Liver (tissue), 3 donors: ENCODE measurements around the gene TMPRSS5.

Experiments
- EGR1 ChIP-seq, 2 donors: IDR thresholded peaks; 2 replicates each; pipeline ENCODE4 v1.6.1; 2016 to 2018; ENCODE audit warnings: antibody characterized with exemption in 2 of 2, low read depth in 2 of 2
- GABPA ChIP-seq, 2 donors: IDR thresholded peaks in 1 of 2; conservative IDR thresholded peaks in 1 of 2; 2 replicates each; pipeline ENCODE4 v1.6.1; 2016; ENCODE audit warnings: antibody characterized with exemption in 2 of 2, mild to moderate bottlenecking in 1 of 2, moderate library complexity in 1 of 2
- JUND ChIP-seq, 2 donors: IDR thresholded peaks; 2 replicates each; pipeline ENCODE4 v1.6.1; 2016; ENCODE audit warnings: antibody characterized with exemption in 2 of 2
- SP1 ChIP-seq: IDR thresholded peaks from 2 replicates; pipeline ENCODE4 v1.6.1; 2018; ENCODE audit warnings: antibody characterized with exemption, mild to moderate bottlenecking
- TF ChIP-seq, protein P1 (sequence below): fragments of 150-350 bp; IDR thresholded peaks from 2 replicates; pipeline ENCODE4 v1.5.1; 2017; ENCODE audit warnings: improper control_type of control experiment, low read depth, low read length; ENCODE audit not compliant: missing input control
- TF ChIP-seq, protein P2 (sequence below): IDR thresholded peaks from 2 replicates; pipeline ENCODE4 v1.6.1; 2016; ENCODE audit warnings: antibody characterized with exemption, mild to moderate bottlenecking
- TF ChIP-seq, protein P3 (sequence below): IDR thresholded peaks from 2 replicates; pipeline ENCODE4 v1.6.1; 2016; ENCODE audit warnings: antibody characterized with exemption
- TF ChIP-seq, protein P4 (sequence below): IDR thresholded peaks from 2 replicates; pipeline ENCODE4 v1.6.1; 2016; ENCODE audit warnings: antibody characterized with exemption
- donor health status: healthy.
- donor health status: healthy.

DNA sequence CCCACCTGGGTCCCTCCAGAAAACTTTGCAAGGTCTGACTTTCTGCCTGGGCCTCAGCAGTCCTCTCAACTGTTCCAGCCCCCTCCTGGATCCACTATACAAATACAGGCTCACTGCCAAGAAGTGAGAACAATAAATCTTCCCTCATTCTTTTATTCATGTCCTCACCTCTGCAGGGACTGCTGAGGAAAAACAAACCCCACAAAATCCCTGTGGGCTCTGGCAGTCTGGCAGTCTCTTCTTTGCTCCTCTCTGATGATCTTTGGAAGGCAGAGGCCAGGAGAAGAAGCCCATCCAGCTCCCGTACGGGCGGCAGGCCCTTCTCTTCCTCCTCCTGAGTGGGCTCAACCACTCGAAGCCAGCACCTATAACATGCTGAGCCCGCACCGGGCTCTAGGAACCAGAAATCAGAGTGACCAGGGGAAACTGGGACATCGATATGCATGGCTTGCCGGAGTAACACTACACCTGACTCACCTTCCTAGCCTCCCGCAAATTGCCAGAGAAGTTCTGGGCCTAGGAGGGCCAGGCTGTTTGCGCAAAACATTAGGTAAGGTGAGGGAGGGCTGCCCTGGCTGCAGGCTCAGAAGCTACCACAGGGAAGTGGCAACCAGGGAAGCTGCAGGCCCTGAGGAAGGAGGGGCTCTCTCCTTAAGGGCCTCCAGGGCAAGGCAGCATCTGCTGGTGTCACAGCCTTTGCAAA lies 24.2 kb downstream of the TMPRSS5 start:
- TF ChIP-seq, protein P1, sequence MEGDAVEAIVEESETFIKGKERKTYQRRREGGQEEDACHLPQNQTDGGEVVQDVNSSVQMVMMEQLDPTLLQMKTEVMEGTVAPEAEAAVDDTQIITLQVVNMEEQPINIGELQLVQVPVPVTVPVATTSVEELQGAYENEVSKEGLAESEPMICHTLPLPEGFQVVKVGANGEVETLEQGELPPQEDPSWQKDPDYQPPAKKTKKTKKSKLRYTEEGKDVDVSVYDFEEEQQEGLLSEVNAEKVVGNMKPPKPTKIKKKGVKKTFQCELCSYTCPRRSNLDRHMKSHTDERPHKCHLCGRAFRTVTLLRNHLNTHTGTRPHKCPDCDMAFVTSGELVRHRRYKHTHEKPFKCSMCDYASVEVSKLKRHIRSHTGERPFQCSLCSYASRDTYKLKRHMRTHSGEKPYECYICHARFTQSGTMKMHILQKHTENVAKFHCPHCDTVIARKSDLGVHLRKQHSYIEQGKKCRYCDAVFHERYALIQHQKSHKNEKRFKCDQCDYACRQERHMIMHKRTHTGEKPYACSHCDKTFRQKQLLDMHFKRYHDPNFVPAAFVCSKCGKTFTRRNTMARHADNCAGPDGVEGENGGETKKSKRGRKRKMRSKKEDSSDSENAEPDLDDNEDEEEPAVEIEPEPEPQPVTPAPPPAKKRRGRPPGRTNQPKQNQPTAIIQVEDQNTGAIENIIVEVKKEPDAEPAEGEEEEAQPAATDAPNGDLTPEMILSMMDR: no peak
- TF ChIP-seq SP1: no peak
- TF ChIP-seq, protein P2, sequence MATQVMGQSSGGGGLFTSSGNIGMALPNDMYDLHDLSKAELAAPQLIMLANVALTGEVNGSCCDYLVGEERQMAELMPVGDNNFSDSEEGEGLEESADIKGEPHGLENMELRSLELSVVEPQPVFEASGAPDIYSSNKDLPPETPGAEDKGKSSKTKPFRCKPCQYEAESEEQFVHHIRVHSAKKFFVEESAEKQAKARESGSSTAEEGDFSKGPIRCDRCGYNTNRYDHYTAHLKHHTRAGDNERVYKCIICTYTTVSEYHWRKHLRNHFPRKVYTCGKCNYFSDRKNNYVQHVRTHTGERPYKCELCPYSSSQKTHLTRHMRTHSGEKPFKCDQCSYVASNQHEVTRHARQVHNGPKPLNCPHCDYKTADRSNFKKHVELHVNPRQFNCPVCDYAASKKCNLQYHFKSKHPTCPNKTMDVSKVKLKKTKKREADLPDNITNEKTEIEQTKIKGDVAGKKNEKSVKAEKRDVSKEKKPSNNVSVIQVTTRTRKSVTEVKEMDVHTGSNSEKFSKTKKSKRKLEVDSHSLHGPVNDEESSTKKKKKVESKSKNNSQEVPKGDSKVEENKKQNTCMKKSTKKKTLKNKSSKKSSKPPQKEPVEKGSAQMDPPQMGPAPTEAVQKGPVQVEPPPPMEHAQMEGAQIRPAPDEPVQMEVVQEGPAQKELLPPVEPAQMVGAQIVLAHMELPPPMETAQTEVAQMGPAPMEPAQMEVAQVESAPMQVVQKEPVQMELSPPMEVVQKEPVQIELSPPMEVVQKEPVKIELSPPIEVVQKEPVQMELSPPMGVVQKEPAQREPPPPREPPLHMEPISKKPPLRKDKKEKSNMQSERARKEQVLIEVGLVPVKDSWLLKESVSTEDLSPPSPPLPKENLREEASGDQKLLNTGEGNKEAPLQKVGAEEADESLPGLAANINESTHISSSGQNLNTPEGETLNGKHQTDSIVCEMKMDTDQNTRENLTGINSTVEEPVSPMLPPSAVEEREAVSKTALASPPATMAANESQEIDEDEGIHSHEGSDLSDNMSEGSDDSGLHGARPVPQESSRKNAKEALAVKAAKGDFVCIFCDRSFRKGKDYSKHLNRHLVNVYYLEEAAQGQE: no peak
- no peak for TF ChIP-seq EGR1 (IDR thresholded peaks at IDR 0.05; ENCODE audit: low read depth in 2 of 2)
- TF ChIP-seq, protein P3, sequence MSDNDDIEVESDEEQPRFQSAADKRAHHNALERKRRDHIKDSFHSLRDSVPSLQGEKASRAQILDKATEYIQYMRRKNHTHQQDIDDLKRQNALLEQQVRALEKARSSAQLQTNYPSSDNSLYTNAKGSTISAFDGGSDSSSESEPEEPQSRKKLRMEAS: no peak
- TF ChIP-seq, protein P4, sequence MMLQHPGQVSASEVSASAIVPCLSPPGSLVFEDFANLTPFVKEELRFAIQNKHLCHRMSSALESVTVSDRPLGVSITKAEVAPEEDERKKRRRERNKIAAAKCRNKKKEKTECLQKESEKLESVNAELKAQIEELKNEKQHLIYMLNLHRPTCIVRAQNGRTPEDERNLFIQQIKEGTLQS: no peak
- TF ChIP-seq GABPA (IDR thresholded peaks at IDR 0.05 in 1 of 2, conservative IDR thresholded peaks at IDR 0.05 in 1 of 2): no peak
- no peak for TF ChIP-seq JUND (IDR thresholded peaks at IDR 0.05)
